GM19240 (cell line): Measurements from ENCODE around the gene RIPPLY1.

ENCODE experiments used
- DNase-seq: peaks from one replicate; pipeline ENCODE4 v3.0.0; 2011; ENCODE audit warnings: low spot score; ENCODE audit not compliant: insufficient read length

RIPPLY1 gene

GRCh38 chrX:106903291-106903824, at the start of gene RIPPLY1:
Gene RIPPLY1 (minus strand): TSS chrX:106903341. CDS start chrX:106903287, 54 bp downstream.
- no peak for DNase-seq

GRCh38 chrX:106952538-106952937, 49.4 kb upstream of the RIPPLY1 start:
- DNase-seq: no peak

GRCh38 chrX:106952089-106952488, 48.9 kb upstream of the RIPPLY1 start:
- no peak for DNase-seq

GRCh38 chrX:106951230-106951629, 48.1 kb upstream of the RIPPLY1 start:
- no peak for DNase-seq

GRCh38 chrX:106950381-106950780, 47.2 kb upstream of the RIPPLY1 start:
- DNase-seq: no peak

- no peak for DNase-seq
Observed at GRCh38 chrX:106949366-106949765, 46.2 kb upstream of the RIPPLY1 start.

- DNase-seq: no peak
Observed at GRCh38 chrX:106948641-106949040, 45.5 kb upstream of the RIPPLY1 start.

GRCh38 chrX:106946464-106946863, 43.3 kb upstream of the RIPPLY1 start:
- no peak for DNase-seq

- DNase-seq: no peak
Observed at GRCh38 chrX:106940068-106940467, 36.9 kb upstream of the RIPPLY1 start.

GRCh38 chrX:106939566-106939965, 36.4 kb upstream of the RIPPLY1 start:
- no peak for DNase-seq

GRCh38 chrX:106936246-106936645, 33.1 kb upstream of the RIPPLY1 start:
- no peak for DNase-seq

GRCh38 chrX:106935175-106935574, 32.0 kb upstream of the RIPPLY1 start:
- DNase-seq: no peak

- DNase-seq: no peak
Observed at GRCh38 chrX:106933538-106933961, 30.4 kb upstream of the RIPPLY1 start.

- no peak for DNase-seq
Observed at GRCh38 chrX:106932960-106933537, 29.9 kb upstream of the RIPPLY1 start.

- DNase-seq: no peak
Observed at GRCh38 chrX:106932492-106932923, 29.4 kb upstream of the RIPPLY1 start.

- no peak for DNase-seq
Observed at GRCh38 chrX:106931831-106932491, 28.8 kb upstream of the RIPPLY1 start.

GRCh38 chrX:106928227-106928626, 25.1 kb upstream of the RIPPLY1 start:
- no peak for DNase-seq

GRCh38 chrX:106927700-106928099, 24.6 kb upstream of the RIPPLY1 start:
- DNase-seq: no peak

GRCh38 chrX:106927023-106927422, 23.9 kb upstream of the RIPPLY1 start:
- DNase-seq: no peak

- no peak for DNase-seq
Observed at GRCh38 chrX:106921637-106922036, 18.5 kb upstream of the RIPPLY1 start.

- no peak for DNase-seq
Observed at GRCh38 chrX:106919932-106920452, 16.9 kb upstream of the RIPPLY1 start, which contains the start of gene CLDN2. Gene CLDN2 (plus strand): TSS chrX:106920402. CDS start chrX:106928229, 7,827 bp downstream.

GRCh38 chrX:106917830-106918500, 14.8 kb upstream of the RIPPLY1 start:
- no peak for DNase-seq
